GM18909 (cell line): Measurements from ENCODE around the gene OGFOD3.
"Not testable (repeated sequence)": the region's sequence is repeated elsewhere in the genome, so short reads cannot be mapped to it uniquely, and the experiment has no call there.

Experiments
- ATAC-seq: cut with Tn5 transposase; IDR thresholded peaks from one replicate; pipeline ENCODE4 v1.9.1; 2021; ENCODE audit warnings: mild to moderate bottlenecking; ENCODE audit not compliant: unreplicated experiment, poor library complexity

OGFOD3 gene, protein sequence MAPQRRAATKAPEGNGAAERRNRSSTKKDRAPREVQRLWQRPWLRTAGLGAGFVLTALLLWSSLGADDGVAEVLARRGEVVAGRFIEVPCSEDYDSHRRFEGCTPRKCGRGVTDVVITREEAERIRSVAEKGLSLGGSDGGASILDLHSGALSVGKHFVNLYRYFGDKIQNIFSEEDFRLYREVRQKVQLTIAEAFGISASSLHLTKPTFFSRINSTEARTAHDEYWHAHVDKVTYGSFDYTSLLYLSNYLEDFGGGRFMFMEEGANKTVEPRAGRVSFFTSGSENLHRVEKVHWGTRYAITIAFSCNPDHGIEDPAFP

GRCh38 chr17:82418001-82418986 is at the start of gene OGFOD3, which contains the start of gene HEXD:
TSS of gene OGFOD3 (minus strand) at chr17:82418586. CDS start at chr17:82418485, 101 bp downstream.
TSS of gene HEXD (plus strand) at chr17:82418347. CDS start at chr17:82419800, 1,453 bp downstream.
- ATAC-seq: peak; percentile 86

- ATAC-seq: no peak
Measured at GRCh38 chr17:82465023-82465603, 46.7 kb upstream of the OGFOD3 start.

GRCh38 chr17:82464567-82464929 is 46.2 kb upstream of the OGFOD3 start:
- no peak for ATAC-seq

- no peak for ATAC-seq
Measured at GRCh38 chr17:82463925-82464566, 45.7 kb upstream of the OGFOD3 start.

DNA sequence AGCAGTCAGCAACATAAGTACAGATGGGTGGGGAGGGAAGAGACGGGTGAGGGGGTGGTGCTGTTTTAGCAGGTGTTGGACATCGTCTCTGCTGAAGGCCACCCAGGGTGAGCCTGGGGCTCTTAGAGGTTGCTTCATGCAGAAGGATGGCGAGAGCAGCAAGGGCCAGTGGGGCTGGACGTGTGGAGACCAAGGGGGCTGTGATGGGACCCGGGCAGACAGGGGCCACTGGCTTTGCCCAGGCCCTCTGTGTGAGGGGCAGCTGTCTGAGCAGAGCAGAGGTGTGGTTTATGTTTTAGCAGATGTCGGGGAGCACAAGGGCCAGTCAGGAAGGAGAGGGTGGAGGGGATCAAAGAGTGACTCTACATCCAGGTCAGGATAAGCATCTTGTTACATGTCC is 45.0 kb upstream of the OGFOD3 start:
- ATAC-seq: no peak

DNA sequence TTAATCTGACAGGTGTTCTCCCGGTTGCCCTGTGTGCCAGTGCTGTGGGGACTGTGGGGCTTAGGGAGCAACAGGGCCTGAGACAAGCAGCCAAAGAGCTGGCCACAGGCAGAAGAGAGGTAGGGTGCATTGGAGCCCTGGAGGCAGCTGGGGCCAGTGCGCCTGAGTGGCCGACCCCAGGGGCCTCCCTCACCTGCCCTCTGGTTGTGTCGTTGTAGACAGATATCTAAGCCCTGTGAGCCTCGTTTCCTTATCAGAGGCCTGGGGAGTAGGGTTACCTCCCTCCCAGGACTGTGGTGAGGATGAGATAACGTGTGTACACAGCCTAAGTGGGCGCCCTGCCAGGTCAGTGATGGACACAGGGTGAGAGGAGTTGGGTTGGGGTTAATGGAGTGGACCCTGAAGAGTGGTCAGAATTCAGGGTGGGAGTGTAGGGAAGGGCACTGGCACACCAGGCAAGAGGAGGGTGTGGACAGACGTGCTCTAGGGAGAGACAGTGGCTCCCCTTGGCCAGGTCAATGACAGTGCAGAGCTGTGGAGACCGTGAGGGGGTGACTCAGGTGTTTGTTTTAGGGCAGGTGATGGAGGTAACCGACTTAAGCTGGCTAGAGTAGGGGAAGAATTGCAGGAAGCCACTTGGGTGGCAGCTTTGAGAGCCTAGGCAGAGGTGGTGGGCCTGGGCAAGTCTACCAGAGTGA is 43.6 kb upstream of the OGFOD3 start:
- no peak for ATAC-seq

GRCh38 chr17:82459936-82460335 is 41.5 kb upstream of the OGFOD3 start:
- not testable (repeated sequence) for ATAC-seq

DNA sequence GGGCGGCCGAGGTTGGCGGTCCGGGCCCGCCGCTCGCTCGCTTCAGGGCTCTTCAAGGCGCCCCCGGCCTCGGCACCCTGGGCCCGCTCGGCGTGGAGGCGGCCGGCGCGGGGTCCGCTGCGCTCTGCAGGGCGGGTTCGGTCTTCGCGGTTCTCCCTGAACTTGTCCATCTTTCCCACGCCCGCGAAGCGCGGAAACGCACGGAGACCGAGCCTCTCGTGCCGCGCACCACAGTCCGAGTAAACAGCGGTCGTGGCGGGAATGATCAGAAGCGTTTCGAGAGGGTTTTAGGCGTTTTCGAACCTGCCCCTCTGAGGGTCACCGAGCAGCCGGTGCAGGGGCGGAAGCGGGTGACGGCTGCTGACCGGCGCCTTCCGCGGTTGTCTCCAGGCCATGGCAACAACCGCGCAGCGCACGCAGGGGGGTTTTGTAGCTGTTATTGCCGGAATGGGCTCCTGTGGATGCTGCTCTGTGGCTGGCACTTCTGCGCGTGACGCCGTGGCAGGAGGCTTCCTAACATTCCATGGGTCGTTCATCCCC is 40.6 kb upstream of the OGFOD3 start:
- ATAC-seq: peak; percentile 4

DNA sequence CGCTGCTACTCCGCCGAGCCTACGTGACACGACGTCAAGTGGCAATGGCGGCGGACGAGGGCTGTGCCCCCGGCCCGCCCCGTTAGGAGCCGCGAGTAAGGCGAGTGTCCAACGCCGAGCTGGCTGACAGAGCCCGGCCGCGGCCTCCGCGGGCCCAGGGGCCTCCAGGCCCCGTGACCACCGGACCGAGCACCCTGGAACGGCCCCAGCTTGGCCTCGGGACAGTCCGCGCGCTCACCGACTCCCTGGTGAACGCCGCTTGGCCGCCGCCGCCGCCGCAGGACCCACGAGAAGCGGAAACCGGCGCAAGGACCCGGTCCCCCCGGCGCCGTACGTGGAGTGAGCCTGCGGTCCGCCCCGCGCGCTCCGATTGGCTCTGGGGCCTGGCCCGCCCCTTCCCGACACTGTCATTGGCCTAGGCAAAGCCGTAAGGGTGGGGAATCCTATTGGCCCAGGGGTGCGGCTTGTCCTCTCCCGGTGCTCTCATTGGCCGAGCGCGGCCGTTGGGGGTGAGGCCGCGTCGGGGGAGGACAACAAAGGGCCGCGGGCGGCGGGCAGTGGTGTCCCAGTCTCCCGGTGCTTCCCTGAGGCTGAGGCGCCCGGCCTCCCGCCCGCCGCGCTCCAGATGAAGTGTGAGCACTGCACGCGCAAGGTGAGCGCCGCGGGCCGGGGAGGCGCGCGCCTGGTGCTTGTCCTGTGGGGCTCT is 39.9 kb upstream of the OGFOD3 start, which contains the start of gene NARF:
Gene NARF, plus strand, starts transcription at position 563 of the 706 bp plus-strand sequence. Its CDS starts 63 bp downstream, at position 626.
- ATAC-seq: peak; percentile 93

- no peak for ATAC-seq
Measured at GRCh38 chr17:82457929-82458178, 39.5 kb upstream of the OGFOD3 start.

- no peak for ATAC-seq
Measured at GRCh38 chr17:82457073-82457928, 38.9 kb upstream of the OGFOD3 start.

DNA sequence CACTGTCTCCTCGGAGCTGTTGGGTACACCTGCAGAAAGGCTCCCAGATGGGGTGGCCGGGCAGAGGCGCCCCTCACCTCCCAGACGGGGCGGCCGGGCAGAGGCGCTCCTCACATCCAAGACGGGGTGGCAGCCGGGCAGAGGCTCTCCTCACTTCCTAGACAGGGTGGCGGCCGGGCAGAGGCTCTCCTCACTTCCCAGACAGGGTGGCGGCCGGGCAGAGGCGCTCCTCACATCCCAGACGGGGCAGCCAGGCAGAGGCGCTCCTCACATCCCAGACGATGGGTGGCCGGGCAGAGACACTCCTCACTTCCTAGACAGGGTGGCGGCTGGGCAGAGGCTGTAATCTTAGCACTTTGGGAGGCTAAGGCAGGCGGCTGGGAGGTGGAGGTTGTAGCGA is 35.3 kb upstream of the OGFOD3 start:
- ATAC-seq: not testable (repeated sequence)

GRCh38 chr17:82453151-82453550 is 34.8 kb upstream of the OGFOD3 start:
- ATAC-seq: not testable (repeated sequence)

- ATAC-seq: no peak
Measured at GRCh38 chr17:82452162-82452561, 33.8 kb upstream of the OGFOD3 start.

GRCh38 chr17:82450357-82451106 is 32.1 kb upstream of the OGFOD3 start, which contains the start of gene CYBC1:
TSS of gene CYBC1 (minus strand) at chr17:82450752. CDS start at chr17:82449254, 1,498 bp downstream.
- peak; percentile 73 for ATAC-seq

- no peak for ATAC-seq
Measured at GRCh38 chr17:82449883-82450356, 31.5 kb upstream of the OGFOD3 start.
